ENCODE measurements around the gene IQCE.
A peak's percentile ranks its signal among the peaks of the same experiment; 100 is the strongest.

The IQCE gene

DNA sequence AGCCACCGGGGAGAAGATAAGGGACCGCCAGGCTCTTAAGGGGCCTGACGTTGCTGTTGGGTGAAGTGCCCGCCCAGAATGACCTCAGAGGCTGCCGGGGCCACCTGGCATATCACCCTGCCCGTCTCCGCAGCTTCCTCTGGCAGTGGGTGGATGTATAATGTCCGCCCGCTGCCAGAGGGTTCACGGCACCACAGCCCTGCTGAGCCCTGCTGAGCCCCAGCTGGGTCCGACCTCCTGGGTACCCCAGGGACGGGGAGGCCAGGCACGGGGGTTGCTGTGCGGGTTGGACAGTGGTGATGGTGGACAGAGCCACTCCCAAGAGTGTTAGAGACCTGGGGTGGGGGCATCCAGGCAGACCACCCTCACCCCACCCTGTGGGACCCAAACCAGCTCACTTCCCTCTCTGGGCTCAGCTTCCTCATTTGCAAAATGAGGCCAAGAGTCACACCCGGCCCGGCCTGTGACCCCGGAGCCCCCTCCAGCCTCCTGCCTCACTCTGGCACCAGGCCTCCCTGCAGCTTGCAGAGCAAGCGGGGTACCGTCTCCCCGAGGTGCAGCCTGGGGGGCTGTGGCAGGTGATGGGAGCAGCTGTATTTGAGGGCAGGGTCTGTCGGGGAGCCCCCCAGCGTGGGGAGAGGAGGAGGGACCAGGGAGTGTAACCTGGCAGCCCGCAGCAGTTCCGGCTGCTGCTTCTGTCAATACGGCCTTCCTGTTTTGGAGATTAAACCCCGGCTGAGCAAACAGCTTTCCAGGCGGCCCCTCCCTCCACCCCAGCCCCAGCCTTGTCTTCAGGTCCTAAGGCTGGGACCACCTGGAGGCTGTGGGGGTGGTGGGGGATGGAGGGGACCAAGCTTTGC is 47.6 kb upstream of the IQCE start:
- Histone ChIP-seq H3K9me3 (ENCODE audit: control insufficient read depth, low read length) (no peaks in the 10 kb centered on the region), H2AK5ac (ENCODE audit: low read length, severe bottlenecking) (peak overlapping the region; percentile 56), H3K79me1 (replicated peaks; ENCODE audit: low read length, poor library complexity, severe bottlenecking) (no peaks in the 10 kb centered on the region), H3K4me2 (ENCODE audit: low read length, poor library complexity, severe bottlenecking) (no peak overlapping the region), H3K27me3 (ENCODE audit: control insufficient read depth in 1 of 2, insufficient read depth in 1 of 2, low read length in 2 of 2) (peaks cover 0 to 27% of the 10 kb centered on the region in 2 experiments), H3K36me3 (ENCODE audit: control insufficient read depth in 1 of 2, insufficient read depth in 2 of 2, low read depth in 1 of 2, low read length in 2 of 2) (no peaks in the 10 kb centered on the region), H3K18ac (ENCODE audit: low read depth in 1 of 2, low read length in 2 of 2) (no peak overlapping the region), H3K9ac (ENCODE audit: low read length) (no peak overlapping the region), H2BK15ac (ENCODE audit: low read depth, poor library complexity, severe bottlenecking) (no peak overlapping the region), H3K4ac (ENCODE audit: low read depth in 1 of 2, low read length in 2 of 2) (no peak overlapping the region), H2AFZ (ENCODE audit: low read depth, low read length) (no peak overlapping the region), H3K23ac (ENCODE audit: low read length in 2 of 2) (no peak overlapping the region), H2BK120ac (ENCODE audit: low read depth, low read length) (no peak overlapping the region), H3K27ac (ENCODE audit: low read length, poor library complexity, severe bottlenecking) (no peak overlapping the region), H4K91ac (ENCODE audit: low read length) (no peak overlapping the region), H2BK12ac (ENCODE audit: low read length in 2 of 2) (no peak overlapping the region), H2BK5ac (ENCODE audit: low read depth, low read length, poor library complexity, severe bottlenecking) (peak overlapping the region; percentile 48), H3K14ac (ENCODE audit: low read length in 2 of 2) (no peak overlapping the region), H4K8ac (ENCODE audit: low read length) (no peak overlapping the region), H3K4me3 (ENCODE audit: insufficient read depth in 1 of 2, low read depth in 1 of 2, low read length in 2 of 2) (no peak overlapping the region), H3K4me1 (ENCODE audit: control insufficient read depth, insufficient read depth, low read depth, low read length) (peaks cover 68% of the 10 kb centered on the region)
- 72% methylated on average over 25 of the region's 27 CpGs for WGBS
- DNase-seq, result no peak

DNA sequence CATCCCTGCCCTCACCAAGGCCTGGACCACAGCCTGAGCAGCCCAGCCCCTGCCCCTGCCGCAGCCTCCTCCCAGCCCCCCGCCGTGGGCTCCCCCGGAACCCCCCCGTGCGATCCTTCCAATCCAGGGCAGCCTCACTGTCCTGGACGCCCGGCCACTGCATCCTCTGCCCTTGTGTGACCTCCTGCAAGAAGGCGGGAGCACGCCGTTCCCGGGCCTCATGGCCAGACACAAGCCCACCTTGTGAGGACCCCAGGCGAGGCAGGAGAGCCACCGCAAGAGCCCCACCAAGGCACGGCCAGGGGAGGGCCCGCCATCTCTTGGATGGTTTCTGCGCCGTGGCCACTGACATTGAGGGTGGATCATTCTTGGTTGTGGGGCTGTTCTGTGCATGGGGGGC is 47.0 kb upstream of the IQCE start:
- no peak overlapping the region for H4K8ac ChIP-seq (ENCODE audit: low read length)
- no peak overlapping the region for H3K23ac ChIP-seq (ENCODE audit: low read length in 2 of 2)
- no peak overlapping the region for H2BK120ac ChIP-seq (ENCODE audit: low read depth, low read length)
- H3K9ac ChIP-seq (ENCODE audit: low read length), result no peak overlapping the region
- no peaks in the 10 kb centered on the region for H3K9me3 ChIP-seq (ENCODE audit: control insufficient read depth, low read length)
- H3K4ac ChIP-seq (ENCODE audit: low read depth in 1 of 2, low read length in 2 of 2), result no peak overlapping the region
- no peak overlapping the region for H3K18ac ChIP-seq (ENCODE audit: low read depth in 1 of 2, low read length in 2 of 2)
- no peak for DNase-seq
- no peak overlapping the region for H3K4me3 ChIP-seq (ENCODE audit: insufficient read depth in 1 of 2, low read depth in 1 of 2, low read length in 2 of 2)
- peaks cover 0 to 27% of the 10 kb centered on the region in 2 experiments for H3K27me3 ChIP-seq (ENCODE audit: control insufficient read depth in 1 of 2, insufficient read depth in 1 of 2, low read length in 2 of 2)
- no peak overlapping the region for H2BK15ac ChIP-seq (ENCODE audit: low read depth, poor library complexity, severe bottlenecking)
- H2AK5ac ChIP-seq (ENCODE audit: low read length, severe bottlenecking), result peak overlapping the region; percentile 54
- H3K14ac ChIP-seq (ENCODE audit: low read length in 2 of 2), result no peak overlapping the region
- H2BK5ac ChIP-seq (ENCODE audit: low read depth, low read length, poor library complexity, severe bottlenecking), result no peak overlapping the region
- WGBS, result 77% methylated on average over 18 of the region's 18 CpGs
- no peak overlapping the region for H2BK12ac ChIP-seq (ENCODE audit: low read length in 2 of 2)
- H3K36me3 ChIP-seq (ENCODE audit: control insufficient read depth in 1 of 2, insufficient read depth in 2 of 2, low read depth in 1 of 2, low read length in 2 of 2), result no peaks in the 10 kb centered on the region
- H3K79me1 ChIP-seq (replicated peaks; ENCODE audit: low read length, poor library complexity, severe bottlenecking), result no peaks in the 10 kb centered on the region
- no peak overlapping the region for H2AFZ ChIP-seq (ENCODE audit: low read depth, low read length)
- no peak overlapping the region for H3K4me2 ChIP-seq (ENCODE audit: low read length, poor library complexity, severe bottlenecking)
- H4K91ac ChIP-seq (ENCODE audit: low read length), result no peak overlapping the region
- peaks cover 74% of the 10 kb centered on the region for H3K4me1 ChIP-seq (ENCODE audit: control insufficient read depth, insufficient read depth, low read depth, low read length)
- no peak overlapping the region for H3K27ac ChIP-seq (ENCODE audit: low read length, poor library complexity, severe bottlenecking)

DNA sequence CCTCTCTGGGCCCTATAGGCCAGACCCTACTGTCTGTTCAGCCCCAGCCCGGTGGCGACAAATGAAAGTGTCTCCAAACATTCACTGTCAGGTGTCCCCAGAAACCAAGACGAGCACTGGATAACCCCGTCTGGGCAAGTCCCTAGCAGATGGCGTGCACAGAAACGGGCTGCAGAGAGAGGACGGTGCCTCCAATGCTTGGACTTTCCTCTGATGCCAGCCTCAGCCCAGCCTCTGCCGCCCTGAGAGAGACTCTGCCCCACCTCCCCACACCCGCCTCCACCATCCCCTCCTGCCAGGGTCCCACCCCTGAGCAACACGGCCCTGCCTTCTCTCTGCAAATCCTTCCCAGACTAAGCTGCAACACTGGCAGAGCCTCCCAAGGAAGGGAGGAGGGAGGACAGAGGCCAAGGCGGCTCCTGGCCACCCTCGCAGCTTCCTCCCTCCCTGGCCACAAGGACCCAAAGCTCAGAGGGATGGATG is 46.6 kb upstream of the IQCE start:
- H3K4me2 ChIP-seq (ENCODE audit: low read length, poor library complexity, severe bottlenecking), result no peak overlapping the region
- H3K4me3 ChIP-seq (ENCODE audit: insufficient read depth in 1 of 2, low read depth in 1 of 2, low read length in 2 of 2), result no peak overlapping the region
- no peak overlapping the region for H2BK5ac ChIP-seq (ENCODE audit: low read depth, low read length, poor library complexity, severe bottlenecking)
- no peak overlapping the region for H2BK12ac ChIP-seq (ENCODE audit: low read length in 2 of 2)
- WGBS, result 68% methylated on average over 12 of the region's 12 CpGs
- H3K27ac ChIP-seq (ENCODE audit: low read length, poor library complexity, severe bottlenecking), result no peak overlapping the region
- no peak overlapping the region for H2BK15ac ChIP-seq (ENCODE audit: low read depth, poor library complexity, severe bottlenecking)
- no peaks in the 10 kb centered on the region for H3K79me1 ChIP-seq (replicated peaks; ENCODE audit: low read length, poor library complexity, severe bottlenecking)
- no peaks in the 10 kb centered on the region for H3K36me3 ChIP-seq (ENCODE audit: control insufficient read depth in 1 of 2, insufficient read depth in 2 of 2, low read depth in 1 of 2, low read length in 2 of 2)
- H2AFZ ChIP-seq (ENCODE audit: low read depth, low read length), result no peak overlapping the region
- no peak overlapping the region for H3K9ac ChIP-seq (ENCODE audit: low read length)
- H3K14ac ChIP-seq (ENCODE audit: low read length in 2 of 2), result no peak overlapping the region
- DNase-seq, result no peak
- H3K9me3 ChIP-seq (ENCODE audit: control insufficient read depth, low read length), result no peaks in the 10 kb centered on the region
- H4K8ac ChIP-seq (ENCODE audit: low read length), result no peak overlapping the region
- H3K4me1 ChIP-seq (ENCODE audit: control insufficient read depth, insufficient read depth, low read depth, low read length), result peaks cover 76% of the 10 kb centered on the region
- no peak overlapping the region for H3K18ac ChIP-seq (ENCODE audit: low read depth in 1 of 2, low read length in 2 of 2)
- peaks cover 0 to 27% of the 10 kb centered on the region in 2 experiments for H3K27me3 ChIP-seq (ENCODE audit: control insufficient read depth in 1 of 2, insufficient read depth in 1 of 2, low read length in 2 of 2)
- no peak overlapping the region for H2BK120ac ChIP-seq (ENCODE audit: low read depth, low read length)
- H3K4ac ChIP-seq (ENCODE audit: low read depth in 1 of 2, low read length in 2 of 2), result no peak overlapping the region
- H2AK5ac ChIP-seq (ENCODE audit: low read length, severe bottlenecking), result peak overlapping the region; percentile 54
- H3K23ac ChIP-seq (ENCODE audit: low read length in 2 of 2), result no peak overlapping the region
- no peak overlapping the region for H4K91ac ChIP-seq (ENCODE audit: low read length)

GRCh38 chr7:2512713-2513112 is 46.1 kb upstream of the IQCE start:
- H3K9ac ChIP-seq (ENCODE audit: low read length), result no peak overlapping the region
- H3K14ac ChIP-seq (ENCODE audit: low read length in 2 of 2), result no peak overlapping the region
- DNase-seq, result no peak
- peaks cover 0 to 25% of the 10 kb centered on the region in 2 experiments for H3K27me3 ChIP-seq (ENCODE audit: control insufficient read depth in 1 of 2, insufficient read depth in 1 of 2, low read length in 2 of 2)
- H3K27ac ChIP-seq (ENCODE audit: low read length, poor library complexity, severe bottlenecking), result no peak overlapping the region
- no peak overlapping the region for H3K4me2 ChIP-seq (ENCODE audit: low read length, poor library complexity, severe bottlenecking)
- no peak overlapping the region for H2BK120ac ChIP-seq (ENCODE audit: low read depth, low read length)
- H2AFZ ChIP-seq (ENCODE audit: low read depth, low read length), result no peak overlapping the region
- H2BK5ac ChIP-seq (ENCODE audit: low read depth, low read length, poor library complexity, severe bottlenecking), result no peak overlapping the region
- WGBS, result 80% methylated on average over 3 of the region's 3 CpGs
- H3K23ac ChIP-seq (ENCODE audit: low read length in 2 of 2), result no peak overlapping the region
- peak overlapping the region; percentile 28 for H2AK5ac ChIP-seq (ENCODE audit: low read length, severe bottlenecking)
- no peaks in the 10 kb centered on the region for H3K79me1 ChIP-seq (replicated peaks; ENCODE audit: low read length, poor library complexity, severe bottlenecking)
- H4K91ac ChIP-seq (ENCODE audit: low read length), result no peak overlapping the region
- H3K4me3 ChIP-seq (ENCODE audit: insufficient read depth in 1 of 2, low read depth in 1 of 2, low read length in 2 of 2), result no peak overlapping the region
- peaks cover 81% of the 10 kb centered on the region for H3K4me1 ChIP-seq (ENCODE audit: control insufficient read depth, insufficient read depth, low read depth, low read length)
- H2BK15ac ChIP-seq (ENCODE audit: low read depth, poor library complexity, severe bottlenecking), result no peak overlapping the region
- no peak overlapping the region for H3K18ac ChIP-seq (ENCODE audit: low read depth in 1 of 2, low read length in 2 of 2)
- H3K9me3 ChIP-seq (ENCODE audit: control insufficient read depth, low read length), result no peaks in the 10 kb centered on the region
- H4K8ac ChIP-seq (ENCODE audit: low read length), result no peak overlapping the region
- no peaks in the 10 kb centered on the region for H3K36me3 ChIP-seq (ENCODE audit: control insufficient read depth in 1 of 2, insufficient read depth in 2 of 2, low read depth in 1 of 2, low read length in 2 of 2)
- H3K4ac ChIP-seq (ENCODE audit: low read depth in 1 of 2, low read length in 2 of 2), result no peak overlapping the region
- H2BK12ac ChIP-seq (ENCODE audit: low read length in 2 of 2), result no peak overlapping the region
